HepG2 (cell line): ENCODE data around the gene ABCA3. TPM values are rescaled to one million over a fixed set of nuclear protein-coding genes. Genes with fewer than 3 reads are reported as not detected.

ENCODE experiments used
- ELF3 ChIP-seq: IDR thresholded peaks from 2 replicates; pipeline ENCODE4 v1.6.1; 2016; ENCODE audit warnings: missing genetic modification reagents, missing compliant biosample characterization
- FOXP1 ChIP-seq, 2 experiments: fragments of 450-650 bp in 1 of 2; IDR thresholded peaks; 2 replicates each; pipeline ENCODE4 v1.6.1; 2017 to 2018; ENCODE audit warnings: antibody characterized with exemption in 1 of 2
- GFI1 ChIP-seq: sonication (generic); formaldehyde crosslinking; IDR thresholded peaks from 2 replicates; pipeline ENCODE4 v1.5.0; 2020; ENCODE audit warnings: missing genetic modification reagents, mild to moderate bottlenecking, borderline replicate concordance
- TBL1XR1 ChIP-seq: fragments of 150-350 bp; IDR thresholded peaks from 2 replicates; pipeline ENCODE4 v1.6.1; 2014; ENCODE audit warnings: borderline replicate concordance, low read length; ENCODE audit not compliant: partially characterized antibody
- TMF1 ChIP-seq: sonication (generic); formaldehyde crosslinking; IDR thresholded peaks from 2 replicates; pipeline ENCODE4 v1.8.1; 2022; ENCODE audit warnings: low read depth, missing genetic modification reagents
- ZBTB10 ChIP-seq: sonication (generic); formaldehyde crosslinking; IDR thresholded peaks from 2 replicates; pipeline ENCODE4 v1.4.0; 2020; ENCODE audit warnings: missing genetic modification reagents, borderline replicate concordance
- ZBTB3 ChIP-seq: sonication (generic); formaldehyde crosslinking; IDR thresholded peaks from 2 replicates; pipeline ENCODE4 v1.4.0; 2020; ENCODE audit warnings: low read depth, mild to moderate bottlenecking, moderate library complexity, missing genetic modification reagents, borderline replicate concordance
- ZBTB7B ChIP-seq: sonication (generic); formaldehyde crosslinking; IDR thresholded peaks from 2 replicates; pipeline ENCODE4 v1.4.0; 2020; ENCODE audit warnings: missing genetic modification reagents
- ZFY ChIP-seq: sonication (generic); formaldehyde crosslinking; IDR thresholded peaks from 2 replicates; pipeline ENCODE4 v1.4.0; 2020; ENCODE audit warnings: missing genetic modification reagents
- ZKSCAN5 ChIP-seq: sonication (generic); formaldehyde crosslinking; IDR thresholded peaks from 2 replicates; pipeline ENCODE4 v1.5.1; 2020; ENCODE audit warnings: mild to moderate bottlenecking, missing genetic modification reagents
- ZNF292 ChIP-seq: sonication (generic); formaldehyde crosslinking; IDR thresholded peaks from 2 replicates; pipeline ENCODE4 v1.8.1; 2022; ENCODE audit warnings: mild to moderate bottlenecking, low read depth, missing genetic modification reagents, borderline replicate concordance
- ZNF432 ChIP-seq: sonication (generic); formaldehyde crosslinking; IDR thresholded peaks from 2 replicates; pipeline ENCODE4 v1.5.0; 2020; ENCODE audit warnings: missing genetic modification reagents, mild to moderate bottlenecking, borderline replicate concordance
- ZNF800 ChIP-seq: sonication (generic); formaldehyde crosslinking; IDR thresholded peaks from 2 replicates; pipeline ENCODE4 v1.4.0; 2020; ENCODE audit warnings: missing genetic modification reagents
- polyA plus RNA-seq, 8 experiments: library from polyadenylated mRNA; depleted of rRNA in 3 of 8; stranded (reverse) in 7 of 8; unstranded in 1 of 8; fragments of >200 nt; fragmentation: Illumina TruSeq in 4 of 8; extraction: Trizol in 4 of 8; gene quantifications; 2 replicates each; pipeline versions ENCODE4 v1.2.1 to v1.2.3, GENCODE V29; 2011 to 2016; ENCODE audit warnings: low read depth in 4 of 8, missing spikeins in 1 of 8, mixed read lengths in 1 of 8; ENCODE audit not compliant: insufficient read depth in 1 of 8
- total RNA-seq, 5 experiments: library from RNA; depleted of rRNA; stranded (reverse); fragments of >200 nt; fragmentation: Illumina TruSeq; extraction: Trizol; gene quantifications; 2 replicates each; pipeline ENCODE4 v1.2.3, GENCODE V29; 2016; ENCODE audit warnings: low read depth in 1 of 5
- TF ChIP-seq, protein P1 (sequence below): sonication (generic); formaldehyde crosslinking; IDR thresholded peaks from 2 replicates; pipeline ENCODE4 v1.5.1; 2020; ENCODE audit warnings: missing genetic modification reagents, mild to moderate bottlenecking, borderline replicate concordance
- TF ChIP-seq, protein P2 (sequence below), 2 experiments: sonication (generic) in 1 of 2; formaldehyde crosslinking in 1 of 2; IDR thresholded peaks; 2 replicates each; pipeline versions ENCODE4 v1.6.1 to v1.9.0; 2014 to 2022; ENCODE audit warnings: antibody characterized with exemption in 1 of 2, borderline replicate concordance in 1 of 2, inconsistent platforms in 1 of 2, low read depth in 1 of 2, missing genetic modification reagents in 1 of 2

Gene ABCA3
- total and polyA plus RNA-seq, 2 of the 13 experiments (the other 11 are each of a cell fraction or from before 2014, with no cell fraction given): 0.60 to 1.5 TPM

GRCh38 chr16:2251296-2252111 is 89.0 kb downstream of the ABCA3 start, which contains the start of gene ECI1 (continued):
- TF ChIP-seq ZNF292 (CRISPR knock-in tag) (0 out of 2 replicates have a peak, but pooled peaks have one; percentile 48), ZNF800 (CRISPR knock-in tag) (no peak), ZKSCAN5 (no peak), ZBTB3 (no peak), ZBTB7B (CRISPR knock-in tag) (peak; percentile 65; the same call in 1 of the 2 replicates), ZBTB10 (CRISPR knock-in tag) (no peak), GFI1 (peak; percentile 59), ZFY (CRISPR knock-in tag) (peak; percentile 96), FOXP1 (IDR thresholded peaks at IDR 0.05) (no peak), FOXP1 (CRISPR knock-in tag; IDR thresholded peaks at IDR 0.05) (no peak), ELF3 (peak; percentile 88), ZNF432 (no peak), TMF1 (CRISPR knock-in tag) (peak; percentile 50), TBL1XR1 (peak; percentile 88)
- TF ChIP-seq, protein P1, sequence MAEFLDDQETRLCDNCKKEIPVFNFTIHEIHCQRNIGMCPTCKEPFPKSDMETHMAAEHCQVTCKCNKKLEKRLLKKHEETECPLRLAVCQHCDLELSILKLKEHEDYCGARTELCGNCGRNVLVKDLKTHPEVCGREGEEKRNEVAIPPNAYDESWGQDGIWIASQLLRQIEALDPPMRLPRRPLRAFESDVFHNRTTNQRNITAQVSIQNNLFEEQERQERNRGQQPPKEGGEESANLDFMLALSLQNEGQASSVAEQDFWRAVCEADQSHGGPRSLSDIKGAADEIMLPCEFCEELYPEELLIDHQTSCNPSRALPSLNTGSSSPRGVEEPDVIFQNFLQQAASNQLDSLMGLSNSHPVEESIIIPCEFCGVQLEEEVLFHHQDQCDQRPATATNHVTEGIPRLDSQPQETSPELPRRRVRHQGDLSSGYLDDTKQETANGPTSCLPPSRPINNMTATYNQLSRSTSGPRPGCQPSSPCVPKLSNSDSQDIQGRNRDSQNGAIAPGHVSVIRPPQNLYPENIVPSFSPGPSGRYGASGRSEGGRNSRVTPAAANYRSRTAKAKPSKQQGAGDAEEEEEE: no peak
- TF ChIP-seq, protein P2, sequence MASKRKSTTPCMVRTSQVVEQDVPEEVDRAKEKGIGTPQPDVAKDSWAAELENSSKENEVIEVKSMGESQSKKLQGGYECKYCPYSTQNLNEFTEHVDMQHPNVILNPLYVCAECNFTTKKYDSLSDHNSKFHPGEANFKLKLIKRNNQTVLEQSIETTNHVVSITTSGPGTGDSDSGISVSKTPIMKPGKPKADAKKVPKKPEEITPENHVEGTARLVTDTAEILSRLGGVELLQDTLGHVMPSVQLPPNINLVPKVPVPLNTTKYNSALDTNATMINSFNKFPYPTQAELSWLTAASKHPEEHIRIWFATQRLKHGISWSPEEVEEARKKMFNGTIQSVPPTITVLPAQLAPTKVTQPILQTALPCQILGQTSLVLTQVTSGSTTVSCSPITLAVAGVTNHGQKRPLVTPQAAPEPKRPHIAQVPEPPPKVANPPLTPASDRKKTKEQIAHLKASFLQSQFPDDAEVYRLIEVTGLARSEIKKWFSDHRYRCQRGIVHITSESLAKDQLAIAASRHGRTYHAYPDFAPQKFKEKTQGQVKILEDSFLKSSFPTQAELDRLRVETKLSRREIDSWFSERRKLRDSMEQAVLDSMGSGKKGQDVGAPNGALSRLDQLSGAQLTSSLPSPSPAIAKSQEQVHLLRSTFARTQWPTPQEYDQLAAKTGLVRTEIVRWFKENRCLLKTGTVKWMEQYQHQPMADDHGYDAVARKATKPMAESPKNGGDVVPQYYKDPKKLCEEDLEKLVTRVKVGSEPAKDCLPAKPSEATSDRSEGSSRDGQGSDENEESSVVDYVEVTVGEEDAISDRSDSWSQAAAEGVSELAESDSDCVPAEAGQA (IDR thresholded peaks at IDR 0.05; ENCODE audit: low read depth): peak; percentile 74; the same call in 1 of the 2 replicates
- TF ChIP-seq, protein P2 (CRISPR knock-in tag; IDR thresholded peaks at IDR 0.05; ENCODE audit: borderline replicate concordance): peak; percentile 54; the same call in 1 of the 2 replicates
